Embryonic facial prominence (tissue), 1 donor: ENCODE results near the gene EXD2.
A peak's percentile ranks its signal among the peaks of the same experiment; 100 is the strongest.
"Not testable (repeated sequence)": the region's sequence is repeated elsewhere in the genome, so short reads cannot be mapped to it uniquely, and the experiment has no call there.

Source experiments
- DNase-seq: peaks from one replicate; pipeline ENCODE4 v3.0.0-alpha.2; 2016; ENCODE audit errors: extremely low spot score

EXD2 gene, protein sequence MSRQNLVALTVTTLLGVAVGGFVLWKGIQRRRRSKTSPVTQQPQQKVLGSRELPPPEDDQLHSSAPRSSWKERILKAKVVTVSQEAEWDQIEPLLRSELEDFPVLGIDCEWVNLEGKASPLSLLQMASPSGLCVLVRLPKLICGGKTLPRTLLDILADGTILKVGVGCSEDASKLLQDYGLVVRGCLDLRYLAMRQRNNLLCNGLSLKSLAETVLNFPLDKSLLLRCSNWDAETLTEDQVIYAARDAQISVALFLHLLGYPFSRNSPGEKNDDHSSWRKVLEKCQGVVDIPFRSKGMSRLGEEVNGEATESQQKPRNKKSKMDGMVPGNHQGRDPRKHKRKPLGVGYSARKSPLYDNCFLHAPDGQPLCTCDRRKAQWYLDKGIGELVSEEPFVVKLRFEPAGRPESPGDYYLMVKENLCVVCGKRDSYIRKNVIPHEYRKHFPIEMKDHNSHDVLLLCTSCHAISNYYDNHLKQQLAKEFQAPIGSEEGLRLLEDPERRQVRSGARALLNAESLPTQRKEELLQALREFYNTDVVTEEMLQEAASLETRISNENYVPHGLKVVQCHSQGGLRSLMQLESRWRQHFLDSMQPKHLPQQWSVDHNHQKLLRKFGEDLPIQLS

DNA sequence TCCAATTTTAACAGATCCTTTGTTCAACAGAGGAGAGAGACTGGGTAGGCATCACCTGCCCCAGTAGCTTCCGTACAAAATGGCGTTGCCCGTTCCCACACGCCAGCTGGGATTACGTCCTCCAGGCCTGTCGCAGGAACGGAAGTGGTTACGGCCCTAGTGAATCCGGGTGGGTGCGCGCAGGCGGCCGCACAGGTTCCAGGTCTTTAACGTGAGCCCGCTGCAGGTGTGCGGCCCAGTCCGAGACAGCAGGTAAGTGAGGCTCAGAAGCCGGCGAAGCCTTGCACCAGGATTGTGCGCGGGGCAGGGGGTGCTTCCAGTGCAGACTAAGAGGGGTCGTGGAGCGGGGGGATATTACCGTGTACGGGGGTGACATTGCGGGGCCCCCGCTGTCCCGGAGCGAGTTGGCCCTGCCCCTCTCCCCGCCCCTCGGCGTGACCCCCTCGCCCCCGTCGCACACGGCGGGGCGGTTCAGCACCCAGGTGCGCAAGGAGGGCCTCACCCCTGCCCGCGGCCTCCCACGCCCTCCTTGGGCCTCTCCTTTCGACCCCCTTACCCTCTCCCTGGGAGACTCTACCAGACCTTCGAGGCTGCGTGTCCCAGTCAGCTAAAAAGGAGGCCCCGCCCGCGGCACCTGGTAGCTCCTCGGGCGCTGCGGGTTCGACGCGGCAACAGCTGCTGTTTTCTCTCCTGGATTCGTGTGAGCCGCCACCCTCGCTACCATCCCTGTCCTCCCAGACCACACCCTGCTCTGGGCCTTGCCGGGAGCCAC lies at the start of gene EXD2:
TSS of gene EXD2 (plus strand) at position 159 of the 772 bp plus-strand sequence. CDS start 17,973 bp downstream, outside the sequence.
- peak; percentile 81 for DNase-seq

GRCh38 chr14:69141550-69141949 lies 49.7 kb upstream of the EXD2 start:
- no peak for DNase-seq

DNA sequence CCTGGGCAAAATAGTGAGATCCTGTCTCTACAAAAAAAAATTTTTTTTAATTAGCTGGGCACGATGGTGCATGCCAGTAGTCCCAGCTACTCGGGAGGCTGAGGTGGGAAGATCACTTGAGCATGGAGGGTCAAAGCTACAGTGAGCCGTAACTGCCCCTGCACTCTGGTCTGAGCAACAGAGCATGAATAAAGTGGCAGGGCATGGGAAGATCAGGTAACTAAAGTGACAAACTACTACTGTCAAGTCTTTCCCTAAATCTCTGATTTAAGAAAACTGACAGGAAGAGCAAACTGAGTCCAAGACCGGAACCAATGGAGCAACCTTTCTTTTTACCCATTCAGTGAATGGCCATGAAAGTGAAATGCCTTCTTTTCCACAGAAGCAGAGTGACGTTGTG lies 49.2 kb upstream of the EXD2 start:
- DNase-seq: no peak

GRCh38 chr14:69149461-69150244 lies 41.6 kb upstream of the EXD2 start:
- DNase-seq: no peak

DNA sequence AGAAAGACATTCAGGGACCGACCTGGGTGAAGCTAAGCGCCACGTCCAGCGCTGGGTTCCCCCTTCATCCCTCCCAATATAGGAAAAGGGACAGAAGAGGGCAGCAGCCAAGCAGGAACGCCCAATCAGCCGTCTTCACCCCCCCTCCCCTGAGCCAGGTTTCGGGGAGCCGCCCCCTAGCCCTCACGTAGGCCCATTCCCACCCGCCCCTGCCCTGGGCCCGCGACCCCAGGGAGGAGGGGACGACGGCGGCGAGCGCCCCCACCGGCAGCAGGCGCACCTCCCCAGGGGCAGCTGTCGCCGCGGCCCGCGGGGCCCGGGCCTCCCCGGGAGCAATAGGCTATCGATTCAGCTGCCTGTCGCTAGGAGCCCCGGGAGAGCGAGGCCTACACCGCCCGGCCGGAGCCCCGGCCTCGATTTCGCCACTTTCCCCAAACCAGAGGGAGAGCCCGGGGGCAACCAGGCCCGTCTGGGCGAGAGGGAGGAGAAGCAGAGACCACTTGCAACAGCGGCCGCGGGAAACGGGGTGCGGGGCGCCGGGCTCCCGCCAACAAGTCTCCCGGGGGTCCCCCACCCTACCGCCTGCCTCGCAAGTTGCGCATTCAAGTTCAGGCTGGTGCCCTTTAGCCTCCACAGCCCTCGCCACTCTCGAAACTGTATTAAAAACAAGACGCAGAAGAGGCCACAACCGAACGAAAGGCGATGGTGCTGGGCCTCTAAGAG lies 39.7 kb upstream of the EXD2 start:
- no peak for DNase-seq

DNA sequence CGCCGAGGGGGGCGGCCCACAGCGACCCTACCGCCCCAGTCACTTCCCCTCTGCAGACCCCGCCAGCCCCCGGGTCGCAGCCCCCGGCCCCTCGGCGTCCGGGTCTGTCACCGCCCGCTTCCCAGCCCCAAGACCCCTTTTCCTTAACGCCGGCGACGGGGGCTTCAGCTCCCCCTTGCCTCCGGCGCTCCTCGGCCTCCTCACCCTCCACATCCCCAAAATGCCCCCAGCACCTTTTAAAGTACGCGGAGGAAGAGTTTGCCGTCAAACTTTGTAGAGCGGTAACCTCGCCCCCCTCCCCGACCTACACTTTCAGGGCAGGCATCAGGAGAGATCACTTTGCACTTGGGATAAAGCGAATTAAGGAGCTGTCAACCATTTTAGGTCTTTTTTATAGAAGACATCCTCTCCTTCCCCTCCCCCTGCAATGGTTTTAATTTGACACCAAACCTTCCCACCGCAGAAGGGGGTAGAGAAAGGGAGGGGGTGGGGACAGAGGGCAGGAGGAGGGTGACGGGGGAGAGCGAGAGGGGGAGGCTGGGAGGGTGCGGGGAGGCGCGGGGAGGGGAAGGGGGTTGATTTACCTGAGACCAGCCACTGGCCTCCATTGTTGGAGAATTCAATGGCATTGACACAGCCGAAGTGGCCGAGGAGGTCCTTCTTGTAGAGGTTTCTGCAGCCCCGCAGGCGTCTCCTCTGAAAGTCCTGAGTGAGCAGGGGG lies 39.0 kb upstream of the EXD2 start:
- DNase-seq: no peak

- DNase-seq: peak; percentile 80
These were observed 38.5 kb upstream of the EXD2 start, which contains the start of gene DCAF5 for GRCh38 chr14:69152902-69153151. DCAF5 (minus strand) TSS chr14:69153119; CDS start chr14:69152978, 141 bp downstream.

DNA sequence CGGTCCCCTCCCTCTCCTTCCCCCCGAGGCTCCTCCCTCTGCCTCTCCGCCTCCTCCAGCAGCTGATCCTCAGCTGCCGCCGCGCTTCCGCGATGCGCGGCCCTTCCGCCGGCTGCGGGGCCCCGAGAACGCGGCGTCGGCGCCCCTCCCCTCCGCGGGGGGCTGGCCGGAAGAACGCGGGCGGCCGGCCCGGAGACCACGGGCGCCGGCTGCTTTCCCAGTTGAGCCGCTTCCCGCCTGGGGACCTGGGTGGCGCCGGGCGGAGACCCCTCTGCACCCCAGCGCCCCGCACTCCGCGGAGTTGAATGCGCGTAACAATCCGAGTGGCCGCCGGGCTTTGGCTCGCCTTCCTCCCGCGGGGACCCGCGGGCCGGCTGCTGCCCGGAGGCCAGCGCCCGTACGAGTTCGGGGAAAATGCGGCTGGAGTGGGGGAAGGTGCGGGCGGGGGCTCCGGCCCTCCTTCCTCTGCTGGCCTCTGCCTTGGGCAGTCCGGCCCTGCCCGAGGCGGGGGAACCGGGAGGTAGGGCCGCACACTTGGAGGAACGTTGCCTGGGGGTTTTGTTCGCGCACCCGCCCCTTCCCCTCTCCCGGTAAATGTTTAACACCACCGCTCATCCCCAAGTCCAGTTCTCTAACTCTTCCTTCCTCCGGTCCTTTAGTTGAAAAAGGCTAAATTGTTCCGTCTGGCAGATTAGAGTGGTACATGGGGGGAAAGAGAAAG lies 38.0 kb upstream of the EXD2 start:
- no peak for DNase-seq

DNA sequence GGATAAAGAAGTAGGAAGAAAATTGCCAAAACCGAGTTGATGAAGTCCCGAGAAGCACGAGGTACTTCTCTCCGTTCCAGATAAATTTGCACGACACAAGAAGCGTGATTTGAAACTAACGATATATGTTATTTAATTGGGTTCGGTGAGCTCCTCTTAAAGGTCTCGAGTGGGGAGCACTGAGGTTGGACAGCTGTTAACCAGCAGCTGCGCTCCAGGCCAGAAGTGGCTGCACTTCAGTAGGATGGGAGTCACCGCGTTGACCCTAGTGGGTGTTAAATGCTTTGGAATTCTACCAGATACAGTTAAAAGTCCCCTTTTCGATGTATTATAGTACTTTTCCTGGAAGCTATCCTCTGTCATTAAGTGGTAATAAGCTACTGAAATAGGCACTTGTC lies 37.4 kb upstream of the EXD2 start:
- no peak for DNase-seq

DNA sequence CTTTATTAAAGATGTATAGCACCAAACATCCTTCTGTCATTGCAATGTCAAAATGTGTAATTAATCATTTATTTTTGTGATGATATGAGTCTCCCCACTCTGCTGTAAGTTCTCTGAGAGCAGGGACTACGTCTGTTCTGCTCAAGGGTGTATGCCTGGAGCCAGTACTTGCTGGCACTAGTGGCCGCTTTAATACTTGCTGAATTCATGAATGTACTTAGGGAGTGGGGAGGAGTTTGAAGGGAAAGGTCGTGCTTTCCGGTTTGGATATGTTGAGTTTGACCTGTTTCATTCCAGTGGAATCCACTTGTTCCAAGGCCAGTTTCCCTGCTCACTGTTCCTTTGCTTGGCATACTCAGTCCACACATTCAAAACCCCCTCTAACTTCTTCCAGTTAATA lies 36.5 kb upstream of the EXD2 start:
- DNase-seq: no peak

- no peak for DNase-seq
These were observed 35.1 kb upstream of the EXD2 start for GRCh38 chr14:69156224-69156623.

GRCh38 chr14:69161590-69161989 lies 29.7 kb upstream of the EXD2 start:
- no peak for DNase-seq

GRCh38 chr14:69165787-69166186 lies 25.5 kb upstream of the EXD2 start:
- not testable (repeated sequence) for DNase-seq

DNA sequence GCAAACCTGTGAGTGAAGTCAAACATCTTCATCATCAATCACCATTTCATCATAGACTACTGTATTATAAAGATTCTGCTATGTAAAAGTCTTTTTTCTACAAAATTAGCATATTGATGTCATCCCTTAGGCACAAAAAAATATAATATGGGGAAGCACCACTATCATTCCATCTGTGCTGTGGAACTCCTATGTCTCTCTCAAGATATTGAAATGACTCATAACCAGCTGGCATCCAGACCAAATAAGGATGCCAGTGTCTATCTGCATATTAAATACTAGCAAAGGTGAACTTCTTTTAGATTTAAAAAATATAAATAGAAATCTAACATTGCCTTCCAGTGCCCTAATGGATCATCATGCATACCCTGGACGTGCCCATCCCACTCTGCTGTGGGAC lies 20.5 kb upstream of the EXD2 start:
- no peak for DNase-seq

- DNase-seq: no peak
These were observed 19.7 kb upstream of the EXD2 start for GRCh38 chr14:69171569-69171968.

DNA sequence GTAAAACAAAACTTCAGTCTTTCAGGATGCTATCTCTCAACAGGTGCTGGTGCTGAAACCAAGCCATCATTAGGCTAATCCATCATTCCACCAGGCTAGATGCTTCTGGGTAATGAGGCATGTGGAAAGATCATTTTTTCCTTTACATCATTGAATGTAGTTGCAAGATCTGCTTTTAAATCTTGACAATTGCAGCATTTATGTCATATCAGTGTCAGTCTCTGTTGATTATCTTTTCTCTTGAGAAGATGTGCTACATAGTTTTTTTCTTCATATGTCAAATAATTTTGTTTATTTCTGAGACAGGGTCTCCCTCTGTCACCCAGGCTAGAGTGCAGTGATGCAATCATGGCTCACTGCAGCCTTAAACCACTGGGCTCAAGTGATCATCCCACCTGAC lies 16.2 kb upstream of the EXD2 start:
- no peak for DNase-seq

DNA sequence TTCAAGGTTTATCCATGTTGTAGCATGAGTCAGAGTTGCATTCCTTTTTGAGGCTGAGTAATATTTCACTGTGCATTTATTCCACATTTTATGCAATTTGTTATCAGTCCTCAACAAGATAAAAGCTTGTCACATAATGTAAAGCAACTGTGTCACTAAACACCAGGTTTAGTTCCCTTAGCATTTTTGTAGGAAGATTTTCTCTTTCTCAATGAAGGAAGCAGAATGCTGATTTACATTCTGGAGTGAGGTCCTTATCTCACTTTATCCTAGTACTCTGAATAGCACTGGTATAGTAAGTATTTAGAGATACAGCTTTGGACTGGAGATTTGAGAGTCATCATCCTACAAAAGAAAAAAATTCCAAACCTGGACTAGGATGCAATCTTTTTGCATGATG lies 9.8 kb upstream of the EXD2 start:
- DNase-seq: no peak

DNA sequence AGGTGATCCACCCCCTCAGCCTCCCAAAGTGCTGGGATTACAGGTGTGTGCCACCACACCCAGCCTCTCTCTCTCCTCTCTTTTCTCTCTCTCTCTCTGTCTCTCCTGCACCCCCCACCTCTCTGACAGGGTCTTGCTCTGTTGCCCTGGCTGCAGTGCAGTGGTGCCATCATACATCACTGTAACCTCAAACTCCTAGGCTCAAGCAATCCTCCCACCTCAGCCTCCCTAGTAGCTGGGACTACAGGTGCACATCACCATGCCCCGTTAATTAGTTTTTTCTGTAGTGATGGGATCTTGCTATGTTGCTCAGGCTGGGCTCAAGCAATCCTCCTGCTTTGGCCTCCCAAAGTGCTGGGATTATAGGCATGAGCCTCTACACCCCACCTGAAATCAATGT lies 8.7 kb upstream of the EXD2 start:
- DNase-seq: not testable (repeated sequence)

- no peak for DNase-seq
These were observed 7.6 kb upstream of the EXD2 start for GRCh38 chr14:69183735-69184134.

DNA sequence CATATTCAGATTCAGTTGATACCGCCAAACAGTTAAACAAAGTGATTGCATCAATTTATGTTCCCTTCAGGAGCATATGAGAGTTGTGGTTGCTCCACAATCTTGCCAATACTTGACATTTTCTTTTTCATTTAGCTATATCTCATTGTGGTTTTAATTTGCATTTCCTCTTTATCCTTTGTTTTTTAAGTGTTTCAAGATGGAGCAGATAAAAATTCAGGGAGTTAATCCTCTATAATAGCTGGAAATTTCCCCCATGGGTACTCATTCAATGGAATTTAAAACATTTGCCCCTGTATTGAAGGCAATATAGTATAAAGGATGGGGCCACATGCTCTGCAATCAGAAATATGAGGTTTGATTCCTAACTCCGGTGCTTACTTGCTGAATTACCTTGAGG lies 1.1 kb upstream of the EXD2 start:
- no peak for DNase-seq
